Activated naive CD8-positive, alpha-beta T cell (primary cell): ENCODE measurements around the gene VPS13D.
"Not testable (repeated sequence)": the region's sequence is repeated elsewhere in the genome, so short reads cannot be mapped to it uniquely, and the experiment has no call there.

ENCODE experiments used
- H3K27ac Mint-ChIP-seq: one replicate; pipeline ENCODE4 v1.8.0; 2021; ENCODE audit warnings: mixed read lengths
- H3K27me3 Mint-ChIP-seq: one replicate; pipeline ENCODE4 v1.8.0; 2021; ENCODE audit warnings: mixed read lengths
- H3K36me3 Mint-ChIP-seq: one replicate; pipeline ENCODE4 v1.8.0; 2021; ENCODE audit warnings: mixed read lengths
- H3K4me1 Mint-ChIP-seq: one replicate; pipeline ENCODE4 v1.8.0; 2021; ENCODE audit warnings: low read depth, mixed read lengths
- H3K4me3 Mint-ChIP-seq: one replicate; pipeline ENCODE4 v1.8.0; 2021; ENCODE audit warnings: mild to moderate bottlenecking, mixed read lengths
- H3K9me3 Mint-ChIP-seq: one replicate; pipeline ENCODE4 v1.8.0; 2021; ENCODE audit warnings: low read depth, mixed read lengths

Gene VPS13D

DNA sequence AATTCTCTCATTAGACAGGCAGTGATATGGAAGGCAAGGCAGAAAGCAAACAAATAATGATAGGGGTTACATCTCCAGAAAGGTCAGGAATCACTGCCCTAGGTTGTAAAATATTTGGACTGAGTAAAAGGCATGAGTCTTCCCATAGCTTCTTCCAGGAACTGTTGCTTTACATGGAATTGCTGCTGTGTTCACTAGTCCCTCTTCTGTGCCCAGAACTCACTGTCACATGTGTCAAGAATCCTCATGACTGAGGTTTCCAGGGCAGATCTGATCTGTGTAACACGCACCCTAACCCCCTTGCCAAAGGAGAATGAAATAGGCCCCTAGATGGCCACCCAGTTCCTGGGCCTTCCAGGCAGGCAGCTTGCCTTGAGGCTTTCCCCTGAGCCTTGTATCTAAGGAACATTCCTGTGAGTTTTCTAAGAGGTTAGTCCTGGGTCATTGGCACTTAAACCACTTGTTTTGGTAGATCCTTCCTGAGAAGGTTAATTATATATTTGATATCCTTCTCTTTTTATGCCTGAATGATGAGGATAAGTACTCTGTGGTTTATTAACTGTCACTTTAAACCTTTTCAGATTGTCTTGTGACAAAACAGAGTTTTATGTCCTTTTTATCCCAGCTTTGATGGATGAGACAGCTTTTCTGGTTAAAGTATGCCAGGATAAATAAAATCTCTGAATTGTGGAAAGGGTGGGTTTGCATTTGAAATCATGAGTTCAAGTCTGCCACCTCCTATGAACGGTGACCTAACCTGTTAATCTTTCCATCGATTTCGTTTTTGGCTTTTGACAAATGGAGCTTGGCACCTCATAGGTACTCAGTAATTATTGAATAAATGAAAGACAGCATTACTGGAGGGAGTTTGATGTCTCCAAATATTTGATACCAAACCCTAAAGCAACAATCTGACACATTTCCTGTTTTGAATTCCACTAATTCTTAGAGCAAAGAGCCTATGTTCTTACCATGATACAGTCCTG, 224.9 kb downstream of the VPS13D start:
- Mint-ChIP-seq H3K4me3 (peak overlapping the region; percentile 24), H3K27ac (peak overlapping the region; percentile 99), H3K36me3 (peaks cover 38% of the 10 kb centered on the region), H3K4me1 (peaks cover 90% of the 10 kb centered on the region), H3K9me3 (no peaks in the 10 kb centered on the region), H3K27me3 (no peaks in the 10 kb centered on the region)

DNA sequence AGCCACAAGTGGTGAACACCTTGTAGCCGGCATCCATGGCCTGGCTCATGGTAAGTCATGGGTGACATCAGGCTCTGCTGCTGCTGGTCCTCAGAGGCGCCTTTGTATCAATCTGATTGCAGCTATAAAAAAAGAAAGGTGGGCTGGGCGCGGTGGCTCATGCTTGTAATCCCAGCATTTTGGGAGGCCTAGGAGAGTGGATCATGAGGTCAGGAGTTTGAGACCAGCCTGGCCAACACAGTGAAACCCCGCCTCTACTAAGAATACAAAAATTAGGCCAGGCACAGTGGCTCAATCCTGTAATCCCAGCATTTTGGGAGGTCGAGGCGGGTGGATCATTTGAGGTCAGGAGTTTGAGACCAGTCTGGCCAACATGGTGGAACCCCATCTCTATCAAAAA, 226.3 kb downstream of the VPS13D start:
- not testable (repeated sequence) for H3K4me3 Mint-ChIP-seq, H3K27me3 Mint-ChIP-seq, H3K9me3 Mint-ChIP-seq
- Mint-ChIP-seq H3K4me1 (peaks cover 78% of the 10 kb centered on the region), H3K27ac (peak overlapping the region; percentile 73), H3K36me3 (peaks cover 35% of the 10 kb centered on the region)

DNA sequence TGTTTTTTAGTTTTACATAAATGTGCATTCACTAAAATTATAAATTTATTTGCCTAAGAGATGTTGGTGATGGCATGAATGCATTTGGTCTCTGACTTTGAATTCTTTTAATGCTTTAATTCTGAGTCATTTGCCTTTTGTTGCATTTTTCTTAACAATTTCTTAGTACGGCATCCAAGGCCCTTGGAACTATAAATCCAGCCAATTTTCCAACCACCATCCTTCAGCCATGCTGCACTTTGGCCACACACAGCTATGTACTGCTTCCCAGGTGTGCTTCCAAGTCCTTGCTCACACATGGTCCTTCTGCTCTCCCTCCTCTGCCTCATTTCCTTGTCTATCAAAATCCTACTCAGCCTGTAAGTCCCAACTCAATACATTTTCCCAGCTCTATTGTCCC, 227.1 kb downstream of the VPS13D start:
- Mint-ChIP-seq H3K4me3 (peak overlapping the region; percentile 77), H3K9me3 (no peaks in the 10 kb centered on the region), H3K4me1 (peaks cover 69% of the 10 kb centered on the region), H3K36me3 (peaks cover 36% of the 10 kb centered on the region), H3K27ac (peak overlapping the region; percentile 92), H3K27me3 (no peaks in the 10 kb centered on the region)

DNA sequence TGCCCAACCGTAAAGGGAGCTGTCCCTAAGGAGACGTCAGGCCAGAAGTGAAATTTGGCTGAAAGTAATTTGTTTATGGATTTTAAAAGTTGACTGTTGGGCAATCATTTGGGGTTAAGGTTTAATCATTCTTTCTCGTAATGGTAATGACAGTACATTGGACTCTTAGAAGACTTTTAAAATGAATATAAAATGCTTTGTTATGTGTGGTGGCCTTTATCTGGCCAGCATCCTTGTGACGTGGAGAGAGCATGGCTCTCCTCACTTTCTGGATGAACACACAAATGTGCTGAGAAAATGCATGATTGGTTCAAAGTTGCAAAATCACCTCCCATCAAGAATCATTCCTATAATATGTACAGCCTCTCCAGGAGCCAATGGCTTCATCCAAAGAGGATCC, 227.9 kb downstream of the VPS13D start:
- Mint-ChIP-seq H3K27me3 (no peaks in the 10 kb centered on the region), H3K9me3 (no peaks in the 10 kb centered on the region), H3K36me3 (peaks cover 36% of the 10 kb centered on the region), H3K27ac (peak overlapping the region; percentile 92), H3K4me3 (no peak overlapping the region), H3K4me1 (peaks cover 65% of the 10 kb centered on the region)

DNA sequence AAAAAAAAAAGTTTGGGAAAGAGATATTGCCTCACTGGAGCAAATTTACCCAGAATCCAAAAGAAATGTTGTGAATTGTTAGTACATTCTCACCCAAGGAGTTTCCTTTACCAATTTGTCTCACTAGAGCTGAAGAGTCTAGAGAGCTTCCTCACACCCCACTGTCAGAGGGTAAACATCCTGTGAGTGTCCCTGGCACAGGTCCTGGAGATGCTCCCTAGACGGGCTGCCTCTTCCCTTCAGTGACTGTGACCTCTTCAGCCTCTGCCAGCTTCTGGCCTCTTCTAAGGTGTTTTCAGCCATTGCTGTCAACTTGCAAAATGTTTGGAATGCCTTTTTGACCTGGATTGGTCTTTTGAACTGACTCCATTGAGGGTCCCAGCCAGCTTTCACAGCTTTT, 228.7 kb downstream of the VPS13D start:
- no peaks in the 10 kb centered on the region for H3K9me3 Mint-ChIP-seq
- H3K4me1 Mint-ChIP-seq = peaks cover 59% of the 10 kb centered on the region
- H3K4me3 Mint-ChIP-seq = no peak overlapping the region
- no peaks in the 10 kb centered on the region for H3K27me3 Mint-ChIP-seq
- H3K36me3 Mint-ChIP-seq = peaks cover 41% of the 10 kb centered on the region
- H3K27ac Mint-ChIP-seq = peak overlapping the region; percentile 69

DNA sequence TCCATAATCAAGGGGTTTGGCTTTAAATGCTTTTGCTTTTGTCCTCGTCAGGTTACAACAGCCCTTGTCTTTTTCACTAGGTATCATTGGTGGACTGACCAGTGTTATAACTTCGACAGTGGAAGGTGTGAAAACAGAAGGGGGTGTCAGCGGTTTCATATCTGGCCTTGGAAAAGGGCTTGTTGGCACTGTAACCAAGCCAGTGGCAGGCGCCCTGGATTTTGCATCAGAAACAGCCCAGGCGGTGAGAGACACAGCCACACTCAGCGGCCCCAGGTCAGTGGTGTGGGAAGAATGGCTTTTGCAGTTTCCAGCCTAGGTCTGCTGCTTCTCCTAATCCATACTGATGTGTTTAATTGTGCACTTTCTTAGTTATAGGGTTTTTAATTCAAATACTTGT, 230.3 kb downstream of the VPS13D start:
- Mint-ChIP-seq H3K4me3 (no peak overlapping the region), H3K9me3 (no peaks in the 10 kb centered on the region), H3K27me3 (no peaks in the 10 kb centered on the region), H3K27ac (no peak overlapping the region), H3K36me3 (peaks cover 41% of the 10 kb centered on the region), H3K4me1 (peaks cover 43% of the 10 kb centered on the region)

DNA sequence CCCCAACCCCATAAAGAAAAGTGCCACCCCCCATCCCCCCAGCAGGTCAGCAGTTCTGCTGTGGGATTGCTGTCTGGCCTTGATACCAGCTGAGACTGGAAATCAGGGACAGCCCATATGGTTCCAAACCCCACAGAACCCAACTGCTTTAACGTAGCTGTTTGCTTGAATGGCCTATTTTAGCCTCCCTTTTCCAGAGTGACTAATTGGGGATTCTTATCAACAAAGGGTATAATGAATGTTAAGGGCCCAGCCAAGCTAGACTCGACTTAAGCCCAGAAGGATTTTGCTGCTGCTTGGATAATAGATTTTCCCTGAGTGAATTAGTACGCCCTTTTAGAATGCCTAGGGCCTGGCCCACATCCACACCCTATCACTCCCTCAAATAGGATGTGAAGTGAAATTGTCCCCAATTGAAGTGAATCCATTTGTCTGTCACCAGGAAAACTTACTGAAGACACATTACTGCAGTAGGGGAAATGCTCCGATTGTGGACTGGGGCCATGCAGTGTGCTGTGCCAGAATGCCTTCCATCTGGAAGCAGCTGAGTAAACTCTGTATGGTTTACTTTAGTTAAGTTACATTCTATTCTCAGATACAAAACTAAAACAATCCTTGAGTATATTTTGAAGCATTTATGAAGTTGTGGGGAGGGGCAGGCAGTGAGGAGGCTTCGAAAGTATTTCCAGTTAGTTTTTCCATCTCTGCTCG, 231.2 kb downstream of the VPS13D start:
- H3K4me1 Mint-ChIP-seq = peaks cover 38% of the 10 kb centered on the region
- peaks cover 40% of the 10 kb centered on the region for H3K36me3 Mint-ChIP-seq
- H3K27ac Mint-ChIP-seq = peak overlapping the region; percentile 58
- H3K9me3 Mint-ChIP-seq = no peaks in the 10 kb centered on the region
- no peaks in the 10 kb centered on the region for H3K27me3 Mint-ChIP-seq
- H3K4me3 Mint-ChIP-seq = no peak overlapping the region

DNA sequence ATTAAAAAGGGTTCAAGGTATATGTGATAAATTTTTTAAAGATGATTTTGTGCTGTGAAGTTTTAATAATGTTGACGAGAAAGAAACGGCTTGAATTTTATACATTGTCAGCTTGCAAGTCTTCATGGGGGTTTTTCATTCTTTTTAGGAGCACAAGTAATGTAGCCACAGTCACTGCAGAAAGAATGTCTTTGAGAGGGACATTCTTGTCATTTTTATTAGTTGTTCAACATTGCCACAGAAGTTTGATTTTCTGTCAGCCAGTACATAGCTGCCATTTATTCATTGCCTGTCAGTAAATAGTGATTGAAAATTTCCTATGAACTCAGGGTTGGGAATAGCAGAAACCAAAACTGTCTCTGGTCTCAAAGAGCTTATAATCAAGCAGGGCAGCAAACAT, 231.9 kb downstream of the VPS13D start:
- H3K36me3 Mint-ChIP-seq = peaks cover 38% of the 10 kb centered on the region
- H3K9me3 Mint-ChIP-seq = no peaks in the 10 kb centered on the region
- no peak overlapping the region for H3K4me3 Mint-ChIP-seq
- H3K27me3 Mint-ChIP-seq = no peaks in the 10 kb centered on the region
- peaks cover 33% of the 10 kb centered on the region for H3K4me1 Mint-ChIP-seq
- no peak overlapping the region for H3K27ac Mint-ChIP-seq

DNA sequence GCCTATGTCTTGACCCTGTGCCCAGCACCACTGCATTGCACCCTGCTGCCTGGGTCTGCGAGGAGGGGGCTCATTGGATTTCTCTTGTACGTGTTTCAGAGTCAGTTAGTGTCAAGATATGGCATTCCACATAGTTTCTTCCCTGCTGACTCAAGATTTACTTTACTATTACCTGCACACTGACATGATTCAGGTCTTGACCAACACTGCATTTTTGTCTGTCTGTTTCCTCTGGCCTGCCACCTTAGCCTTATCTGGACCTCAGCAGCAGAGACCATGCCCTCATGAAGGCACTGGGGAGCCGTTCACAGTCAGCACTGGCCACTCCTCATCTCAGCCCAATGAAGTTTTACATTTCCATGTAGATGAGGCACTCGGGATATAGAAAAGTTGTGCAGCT, 232.8 kb downstream of the VPS13D start:
- Mint-ChIP-seq H3K4me1 (peaks cover 32% of the 10 kb centered on the region), H3K9me3 (no peaks in the 10 kb centered on the region), H3K27ac (peak overlapping the region; percentile 50)

DNA sequence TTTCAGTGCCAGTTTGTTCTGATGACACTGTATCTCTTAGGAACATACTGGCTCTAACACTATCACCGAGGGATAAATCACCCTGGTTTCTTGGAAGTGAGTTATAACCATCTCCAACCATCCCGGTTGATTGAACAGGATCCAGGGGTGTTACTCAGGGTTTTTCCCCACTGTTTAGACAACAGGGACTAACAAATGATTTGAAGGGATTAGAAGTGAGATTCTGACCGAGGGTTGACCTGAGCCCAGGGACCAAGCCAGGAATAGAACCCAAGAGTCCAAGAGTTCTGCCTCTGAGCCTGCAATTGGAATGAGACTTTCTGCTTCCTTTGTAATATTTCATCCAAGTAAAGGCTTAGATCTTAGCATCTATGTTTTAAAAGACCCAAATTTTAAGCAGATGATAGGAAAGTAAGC, 234.2 kb downstream of the VPS13D start:
- Mint-ChIP-seq H3K36me3 (peaks cover 28% of the 10 kb centered on the region), H3K4me3 (no peak overlapping the region), H3K27me3 (no peaks in the 10 kb centered on the region), H3K9me3 (no peaks in the 10 kb centered on the region), H3K4me1 (peaks cover 27% of the 10 kb centered on the region), H3K27ac (no peak overlapping the region)

More for the DNA sequence above, 232.8 kb downstream of the VPS13D start:
- Mint-ChIP-seq H3K4me3 (no peak overlapping the region), H3K36me3 (peaks cover 35% of the 10 kb centered on the region), H3K27me3 (no peaks in the 10 kb centered on the region)

DNA sequence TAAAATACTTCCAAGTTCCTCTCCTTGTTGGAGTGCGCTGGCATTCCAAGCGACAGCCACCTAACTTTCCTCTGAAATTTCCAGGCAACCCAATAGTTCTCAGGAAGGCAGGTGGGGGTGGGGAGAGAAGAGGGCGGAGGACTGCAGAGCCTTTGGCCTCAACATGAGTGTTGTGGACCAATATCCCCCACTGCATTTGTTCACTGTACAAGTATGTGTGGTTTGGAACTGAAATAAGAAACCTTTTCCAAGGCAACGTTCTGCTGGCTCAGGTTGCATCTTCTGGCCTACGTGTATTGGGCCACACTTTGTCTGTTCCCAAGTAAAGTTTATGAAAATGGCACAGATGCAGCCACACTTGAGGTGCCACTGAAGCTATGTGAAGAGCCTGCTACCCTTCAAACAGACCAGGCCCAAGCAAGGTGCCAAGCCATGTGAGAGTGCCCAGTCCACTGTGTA, 234.8 kb downstream of the VPS13D start:
- Mint-ChIP-seq H3K4me3 (no peak overlapping the region), H3K9me3 (no peaks in the 10 kb centered on the region), H3K4me1 (peaks cover 29% of the 10 kb centered on the region), H3K27me3 (no peaks in the 10 kb centered on the region), H3K36me3 (peaks cover 27% of the 10 kb centered on the region), H3K27ac (no peak overlapping the region)

DNA sequence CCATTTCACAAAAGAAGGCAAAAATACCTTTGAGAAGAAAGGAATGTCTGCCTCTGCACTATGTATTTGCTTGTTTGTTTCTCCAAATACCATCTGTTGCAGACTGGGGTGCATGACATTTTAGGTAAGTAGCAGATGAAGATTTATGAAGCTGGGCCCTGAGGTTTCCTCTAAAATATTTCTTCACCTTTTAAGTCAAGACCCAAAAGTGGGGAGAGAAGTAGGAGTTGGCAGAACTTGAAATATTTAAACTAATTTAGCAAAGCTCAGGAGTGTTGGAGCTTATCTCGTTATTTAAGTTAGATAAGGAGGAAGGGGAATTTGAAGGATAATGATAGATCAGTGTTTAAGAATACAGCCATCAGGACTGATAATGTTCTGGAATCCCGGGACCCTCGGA, 235.3 kb downstream of the VPS13D start:
- Mint-ChIP-seq H3K27me3 (no peaks in the 10 kb centered on the region), H3K36me3 (peaks cover 27% of the 10 kb centered on the region), H3K9me3 (no peaks in the 10 kb centered on the region), H3K4me1 (peaks cover 32% of the 10 kb centered on the region), H3K4me3 (no peak overlapping the region), H3K27ac (peak overlapping the region; percentile 52)

DNA sequence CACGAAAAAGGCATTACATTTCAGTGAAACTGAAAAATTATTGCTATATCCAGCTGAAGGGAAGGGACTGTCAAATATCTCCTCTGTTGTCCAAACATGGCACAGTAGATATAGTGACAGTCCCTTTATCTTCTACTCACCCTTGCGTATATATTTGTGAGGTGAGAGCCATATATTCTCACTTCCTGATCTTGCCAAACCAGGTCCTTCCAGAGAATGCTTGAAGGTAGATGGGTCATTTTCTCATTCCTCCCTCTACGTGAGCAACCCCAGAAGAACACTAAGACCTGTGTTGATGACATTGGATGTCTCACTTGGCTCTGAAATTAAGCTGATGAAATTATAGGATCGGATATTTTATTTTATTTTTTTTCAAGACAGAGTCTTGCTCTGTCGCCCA, 237.0 kb downstream of the VPS13D start:
- Mint-ChIP-seq H3K36me3 (peaks cover 21% of the 10 kb centered on the region), H3K9me3 (no peaks in the 10 kb centered on the region), H3K27me3 (no peaks in the 10 kb centered on the region), H3K4me3 (no peak overlapping the region), H3K4me1 (peaks cover 46% of the 10 kb centered on the region), H3K27ac (peak overlapping the region; percentile 97)

DNA sequence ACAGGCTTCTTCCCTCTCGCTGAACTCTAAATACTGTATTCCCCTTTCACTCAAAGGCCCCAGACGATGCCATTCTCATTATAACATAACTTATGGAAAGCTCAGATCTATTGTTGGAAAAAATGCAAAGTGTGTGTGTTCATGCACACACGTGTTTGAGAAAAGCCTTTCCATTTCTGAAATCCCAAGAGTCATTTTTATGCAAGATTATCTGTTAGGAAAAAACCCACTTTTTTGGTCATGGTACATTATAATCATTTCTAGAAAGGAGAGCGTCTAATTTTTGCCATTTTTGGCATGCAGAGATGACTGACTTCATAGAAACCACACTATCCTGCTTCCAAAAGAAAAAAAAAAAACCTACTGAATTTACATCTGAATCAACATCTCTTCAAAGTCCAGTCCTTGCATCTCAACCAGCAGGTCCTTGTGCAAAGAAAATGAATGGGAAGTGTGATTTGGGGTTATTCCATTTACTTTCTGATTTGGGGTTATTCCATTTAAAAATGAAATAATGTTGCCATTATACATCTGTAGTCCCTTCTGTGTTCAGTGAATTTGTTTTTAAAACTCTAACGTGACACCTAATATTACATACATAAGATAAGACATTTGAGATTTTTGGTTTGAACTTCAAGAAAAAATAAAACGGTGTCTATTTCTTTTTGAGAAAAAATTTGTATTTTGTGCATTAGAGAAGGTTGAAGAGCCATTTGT, 237.9 kb downstream of the VPS13D start:
- Mint-ChIP-seq H3K27me3 (no peaks in the 10 kb centered on the region), H3K9me3 (no peaks in the 10 kb centered on the region), H3K4me1 (peaks cover 52% of the 10 kb centered on the region), H3K36me3 (peaks cover 17% of the 10 kb centered on the region), H3K27ac (peak overlapping the region; percentile 97), H3K4me3 (peak overlapping the region; percentile 51)

DNA sequence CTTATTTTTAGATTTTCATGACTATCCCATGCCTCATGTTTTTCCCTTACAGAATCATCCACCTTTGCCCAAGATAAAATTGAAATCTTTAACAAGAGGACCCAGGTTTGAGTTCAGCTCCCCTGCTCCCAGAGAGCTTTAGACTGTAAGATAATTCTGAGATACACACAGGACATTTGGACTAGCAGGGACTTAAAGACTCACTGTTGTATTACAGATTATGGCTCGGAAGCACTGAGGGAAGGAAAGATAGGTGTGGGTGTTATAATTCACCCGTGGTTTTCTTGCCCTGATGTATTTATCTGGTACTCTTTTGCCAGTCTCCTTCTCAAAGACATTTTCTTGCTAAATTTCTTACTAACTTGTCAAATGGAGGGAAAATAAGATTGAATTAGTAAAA, 238.5 kb downstream of the VPS13D start:
- Mint-ChIP-seq H3K4me3 (no peak overlapping the region), H3K9me3 (no peaks in the 10 kb centered on the region), H3K4me1 (peaks cover 55% of the 10 kb centered on the region), H3K27ac (peak overlapping the region; percentile 97), H3K27me3 (no peaks in the 10 kb centered on the region), H3K36me3 (peaks cover 12% of the 10 kb centered on the region)
